Thoracic aorta (tissue), 2 donors: ENCODE data around the gene ZCCHC3. TPM values are rescaled to one million over a fixed set of nuclear protein-coding genes. Genes with fewer than 3 reads are reported as not detected.

Experiments used
- ATAC-seq: fragments of 150-250 bp; one replicate; pipeline ENCODE4 v1.8.0; 2017; ENCODE audit warnings: low read depth; ENCODE audit not compliant: insufficient number of reproducible peaks, low FRiP score
- DNase-seq: peaks from one replicate; pipeline ENCODE4 v3.0.0-alpha.2; 2020; ENCODE audit warnings: low spot score
- H3K27ac ChIP-seq, 2 donors: fragments of 200-600 bp; sonication (generic); 1 replicate in 1 of 2; 2 replicates in 1 of 2; pipeline ENCODE4 v1.5.1; 2016; ENCODE audit warnings: mild to moderate bottlenecking in 2 of 2, moderate library complexity in 2 of 2
- H3K27me3 ChIP-seq: fragments of 200-600 bp; sonication (generic); replicated peaks from 2 replicates; pipeline ENCODE4 v1.6.0; 2016; ENCODE audit warnings: mild to moderate bottlenecking; ENCODE audit not compliant: insufficient read depth
- H3K36me3 ChIP-seq: fragments of 200-600 bp; sonication (generic); one replicate; pipeline ENCODE4 v1.5.1; 2016
- H3K4me1 ChIP-seq, 2 donors: fragments of 200-600 bp; sonication (generic); 1 replicate in 1 of 2; 2 replicates in 1 of 2; pipeline versions ENCODE4 v1.5.1 to v1.6.0; 2016; ENCODE audit warnings: low read depth in 2 of 2, mild to moderate bottlenecking in 1 of 2; ENCODE audit not compliant: control insufficient read depth in 1 of 2
- H3K4me3 ChIP-seq: fragments of 200-600 bp; sonication (generic); 2 replicates; pipeline ENCODE4 v1.5.1; 2016; ENCODE audit warnings: mild to moderate bottlenecking
- H3K9me3 ChIP-seq: fragments of 200-600 bp; sonication (generic); 2 replicates; pipeline ENCODE4 v1.5.1; 2016
- total RNA-seq, 2 donors: library from RNA; depleted of rRNA; stranded (reverse); fragments of >200 nt; gene quantifications; one replicate each; pipeline versions ENCODE4 v1.1.0 to v1.2.3, GENCODE V29; 2016
- TF ChIP-seq, protein P1 (sequence below): fragments of 200-600 bp; sonication (generic); IDR thresholded peaks from one replicate; pipeline ENCODE4 v1.5.1; 2019; ENCODE audit warnings: antibody characterized with exemption

The ZCCHC3 gene
- total RNA-seq, 2 donors from 2014 or later, result 14.4 to 19.5 TPM

DNA sequence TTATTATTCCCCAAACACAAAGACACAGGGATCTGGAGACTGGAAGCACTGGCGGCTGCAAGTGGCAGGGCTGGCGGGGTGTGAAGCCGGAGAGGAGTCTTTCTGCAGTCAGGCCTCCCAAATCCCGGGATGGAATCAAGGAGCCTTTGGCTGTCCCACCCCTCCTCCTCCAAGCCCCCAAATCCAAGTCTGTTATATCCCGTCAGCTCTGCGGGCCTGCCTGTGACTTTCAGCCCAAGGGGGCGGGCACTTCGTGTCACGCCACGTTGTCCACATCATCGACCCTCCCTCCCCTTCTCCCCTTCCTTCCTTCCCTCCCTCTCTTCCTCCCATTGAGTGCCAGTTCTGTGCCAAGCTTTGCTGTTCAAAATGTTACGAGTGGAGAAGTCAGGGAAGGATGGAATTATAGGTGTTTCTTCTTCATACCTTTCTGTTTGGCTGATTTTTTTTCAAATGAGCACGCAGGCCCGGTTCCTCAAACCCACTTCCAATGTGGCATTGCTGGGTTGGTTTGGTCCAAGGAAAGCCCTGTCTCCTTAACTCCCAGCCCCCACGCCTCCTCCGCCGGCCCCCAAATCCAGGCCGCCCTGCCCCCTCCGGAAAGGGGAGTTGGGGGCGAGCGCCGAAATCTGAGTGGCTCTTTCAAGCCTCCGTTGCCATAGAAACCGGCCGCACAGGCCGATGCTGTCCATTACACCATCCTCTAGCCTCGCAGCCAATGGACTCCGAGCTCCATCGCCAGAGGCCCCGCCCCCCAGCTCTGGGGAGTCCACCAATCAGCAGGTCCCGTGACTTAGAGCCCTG is 12.7 kb downstream of the ZCCHC3 start:
- no peaks in the 10 kb centered on the region for H3K9me3 ChIP-seq
- DNase-seq (peak; percentile 99), ATAC-seq (peak; percentile 96)
- TF ChIP-seq, protein P1, sequence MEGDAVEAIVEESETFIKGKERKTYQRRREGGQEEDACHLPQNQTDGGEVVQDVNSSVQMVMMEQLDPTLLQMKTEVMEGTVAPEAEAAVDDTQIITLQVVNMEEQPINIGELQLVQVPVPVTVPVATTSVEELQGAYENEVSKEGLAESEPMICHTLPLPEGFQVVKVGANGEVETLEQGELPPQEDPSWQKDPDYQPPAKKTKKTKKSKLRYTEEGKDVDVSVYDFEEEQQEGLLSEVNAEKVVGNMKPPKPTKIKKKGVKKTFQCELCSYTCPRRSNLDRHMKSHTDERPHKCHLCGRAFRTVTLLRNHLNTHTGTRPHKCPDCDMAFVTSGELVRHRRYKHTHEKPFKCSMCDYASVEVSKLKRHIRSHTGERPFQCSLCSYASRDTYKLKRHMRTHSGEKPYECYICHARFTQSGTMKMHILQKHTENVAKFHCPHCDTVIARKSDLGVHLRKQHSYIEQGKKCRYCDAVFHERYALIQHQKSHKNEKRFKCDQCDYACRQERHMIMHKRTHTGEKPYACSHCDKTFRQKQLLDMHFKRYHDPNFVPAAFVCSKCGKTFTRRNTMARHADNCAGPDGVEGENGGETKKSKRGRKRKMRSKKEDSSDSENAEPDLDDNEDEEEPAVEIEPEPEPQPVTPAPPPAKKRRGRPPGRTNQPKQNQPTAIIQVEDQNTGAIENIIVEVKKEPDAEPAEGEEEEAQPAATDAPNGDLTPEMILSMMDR, result no peak
- no peaks in the 10 kb centered on the region for H3K27me3 ChIP-seq
- peak overlapping the region; percentile 75 for H3K4me3 ChIP-seq
- H3K4me1 ChIP-seq, result peaks cover 6 to 17% of the 10 kb centered on the region in 2 donors
- no peaks in the 10 kb centered on the region for H3K36me3 ChIP-seq
- H3K27ac ChIP-seq, result peak overlapping the region; percentile 85 to 88

DNA sequence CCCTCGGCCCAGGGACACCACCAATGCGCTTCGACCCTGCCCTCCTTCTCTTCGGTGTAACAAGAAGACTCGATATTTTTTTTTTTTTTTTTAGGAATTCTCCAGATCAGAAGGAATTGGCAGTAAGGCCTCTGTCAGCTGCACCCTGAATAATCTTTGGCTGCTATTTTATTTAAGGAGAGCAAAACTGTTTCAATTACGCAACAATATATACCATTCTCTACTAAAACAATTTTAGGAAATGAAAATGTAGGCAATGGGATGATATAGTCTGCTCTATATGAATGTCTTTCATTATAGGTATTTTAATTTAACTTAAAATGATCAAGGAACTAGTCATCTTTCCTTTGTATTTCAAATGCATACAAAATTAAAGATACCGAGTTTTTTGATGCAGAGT is 13.3 kb downstream of the ZCCHC3 start:
- Histone ChIP-seq H3K9me3 (no peaks in the 10 kb centered on the region), H3K4me1 (peaks cover 6 to 17% of the 10 kb centered on the region in 2 donors), H3K27me3 (no peaks in the 10 kb centered on the region), H3K27ac (peak overlapping the region; percentile 34 to 88), H3K4me3 (peak overlapping the region; percentile 75), H3K36me3 (no peaks in the 10 kb centered on the region)
- DNase-seq (no peak), ATAC-seq (no peak)
- TF ChIP-seq, protein P1, result no peak

DNA sequence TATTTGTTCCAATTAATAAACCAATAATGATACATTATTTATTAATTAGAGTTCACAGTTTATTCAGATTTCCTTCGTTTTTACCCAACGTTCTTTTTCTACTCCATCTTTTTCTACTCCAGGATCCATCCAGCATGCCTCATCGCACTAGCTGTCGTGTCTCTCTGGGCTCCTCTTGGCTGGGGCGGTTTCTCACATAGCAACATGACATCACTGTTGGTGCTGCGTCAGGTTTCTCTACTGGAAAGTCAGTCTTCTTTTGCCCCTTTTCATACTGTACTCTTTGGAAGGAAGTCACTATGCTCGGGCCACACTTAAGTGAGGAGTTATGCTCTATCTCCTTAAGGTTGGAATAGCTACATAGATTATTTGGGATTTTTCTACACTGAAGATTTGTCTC is 14.2 kb downstream of the ZCCHC3 start:
- H3K36me3 ChIP-seq, result no peaks in the 10 kb centered on the region
- H3K27me3 ChIP-seq, result no peaks in the 10 kb centered on the region
- ATAC-seq, result no peak
- H3K27ac ChIP-seq, result no peak overlapping the region
- no peak overlapping the region for H3K4me3 ChIP-seq
- no peak for DNase-seq
- TF ChIP-seq, protein P1, result no peak
- H3K9me3 ChIP-seq, result no peaks in the 10 kb centered on the region
- H3K4me1 ChIP-seq, result peaks cover 6 to 17% of the 10 kb centered on the region in 2 donors

DNA sequence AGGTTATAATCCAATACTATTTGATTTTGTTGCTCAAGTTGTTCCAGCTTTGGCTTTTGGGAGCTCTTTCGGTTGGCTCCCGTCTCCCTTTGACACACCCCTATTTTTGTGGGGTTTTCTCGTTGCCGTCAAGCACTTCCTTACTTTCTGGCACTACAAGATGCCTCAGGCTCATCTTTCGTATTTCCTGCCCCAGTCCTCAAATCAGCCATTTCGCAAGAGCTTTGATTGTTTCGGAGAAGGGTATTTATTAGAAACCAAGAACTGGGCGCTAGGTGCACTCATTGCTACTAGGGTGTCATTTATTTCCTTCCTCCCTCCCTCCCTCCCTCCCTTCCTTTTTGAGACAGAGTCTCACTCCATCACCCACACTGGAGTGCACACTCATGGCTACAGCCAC is 14.7 kb downstream of the ZCCHC3 start:
- TF ChIP-seq, protein P1, result no peak

DNA sequence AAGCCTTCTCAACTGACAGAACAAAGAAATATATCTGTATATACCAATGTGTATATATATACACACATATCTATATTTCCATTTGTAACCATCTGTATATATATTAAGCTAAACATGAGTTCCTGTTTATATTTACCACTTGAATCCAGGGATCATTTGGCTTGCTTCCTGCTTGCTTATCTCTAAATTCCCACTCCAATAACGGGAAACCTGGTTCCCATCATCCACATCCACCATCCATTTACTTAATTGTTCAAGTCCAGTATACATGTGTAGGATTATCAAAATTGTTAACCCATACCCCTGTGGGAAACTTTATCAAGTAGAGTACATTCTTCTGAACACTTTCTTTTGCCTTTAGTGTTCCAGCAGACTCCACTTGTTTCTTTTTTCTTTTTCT is 15.5 kb downstream of the ZCCHC3 start:
- Histone ChIP-seq H3K27ac (no peak overlapping the region), H3K27me3 (no peaks in the 10 kb centered on the region), H3K4me3 (no peak overlapping the region), H3K4me1 (peaks cover 6 to 17% of the 10 kb centered on the region in 2 donors), H3K9me3 (no peaks in the 10 kb centered on the region), H3K36me3 (no peaks in the 10 kb centered on the region)
- ATAC-seq, result no peak
- TF ChIP-seq, protein P1, result no peak
- DNase-seq, result no peak

More for the DNA sequence above, 14.7 kb downstream of the ZCCHC3 start:
- H3K27ac ChIP-seq, result no peak overlapping the region
- H3K4me3 ChIP-seq, result no peak overlapping the region
- H3K27me3 ChIP-seq, result no peaks in the 10 kb centered on the region
- ATAC-seq (no peak), DNase-seq (no peak)
- H3K4me1 ChIP-seq, result peaks cover 6 to 17% of the 10 kb centered on the region in 2 donors
- H3K36me3 ChIP-seq, result no peaks in the 10 kb centered on the region
- H3K9me3 ChIP-seq, result no peaks in the 10 kb centered on the region
